Stimulated activated CD4-positive, alpha-beta T cell treated with anti-CD3 and anti-CD28 coated beads, TNF-alpha, amount 100 ng/mL, for 24 hours (primary cell): Measurements from ENCODE around the gene SMARCA4.
"Not testable (repeated sequence)": the region's sequence is repeated elsewhere in the genome, so short reads cannot be mapped to it uniquely, and the experiment has no call there.

Source experiments
- DNase-seq, 3 experiments: peaks; one replicate each; pipeline ENCODE4 v3.0.0-alpha.2; 2020; ENCODE audit warnings: low read depth in 3 of 3

The SMARCA4 gene

GRCh38 chr19:11066326-11066725 lies 105.5 kb downstream of the SMARCA4 start:
- DNase-seq, result no peak

- DNase-seq, result no peak
Measured at GRCh38 chr19:11067356-11068113, 106.7 kb downstream of the SMARCA4 start.

- DNase-seq, result no peak
Measured at GRCh38 chr19:11069561-11069960, 108.7 kb downstream of the SMARCA4 start.

GRCh38 chr19:11070123-11070522 lies 109.3 kb downstream of the SMARCA4 start:
- DNase-seq, result no peak

- DNase-seq, result no peak
Measured at GRCh38 chr19:11073568-11073967, 112.7 kb downstream of the SMARCA4 start.

- DNase-seq, result not testable (repeated sequence)
Measured at GRCh38 chr19:11076792-11077191, 116.0 kb downstream of the SMARCA4 start.

- DNase-seq, result no peak
Measured at GRCh38 chr19:11078893-11079292, 118.1 kb downstream of the SMARCA4 start.

GRCh38 chr19:11079999-11080398 lies 119.2 kb downstream of the SMARCA4 start:
- DNase-seq, result no peak

- no peak for DNase-seq
Measured at GRCh38 chr19:11087870-11088505, 127.2 kb downstream of the SMARCA4 start.

- no peak for DNase-seq
Measured at GRCh38 chr19:11088506-11089253, 127.8 kb downstream of the SMARCA4 start.

GRCh38 chr19:11089254-11090013 lies 128.6 kb downstream of the SMARCA4 start, which contains the start of gene LDLR:
Gene LDLR, plus strand, starts transcription at chr19:11089463. Its CDS starts 86 bp downstream, at chr19:11089549.
- peak; percentile 48 to 76 (median 68) for DNase-seq

- DNase-seq, result not testable (repeated sequence)
Measured at GRCh38 chr19:11090014-11090263, 129.1 kb downstream of the SMARCA4 start.

GRCh38 chr19:11090264-11090996 lies 129.6 kb downstream of the SMARCA4 start:
- DNase-seq, result peak; percentile 93 to 99 (median 95)

- DNase-seq, result no peak
Measured at GRCh38 chr19:11090997-11091702, 130.3 kb downstream of the SMARCA4 start.

GRCh38 chr19:11091703-11092153 lies 130.9 kb downstream of the SMARCA4 start:
- DNase-seq, result peak; percentile 28 to 35 (median 30)

GRCh38 chr19:11092181-11092538 lies 131.3 kb downstream of the SMARCA4 start:
- peak in 1 of 3 experiments; percentile 21 for DNase-seq

- no peak for DNase-seq
Measured at GRCh38 chr19:11093689-11094238, 132.9 kb downstream of the SMARCA4 start.

- no peak for DNase-seq
Measured at GRCh38 chr19:11094520-11094894, 133.7 kb downstream of the SMARCA4 start.

- peak in 1 of 3 experiments; percentile 35 for DNase-seq
Measured at GRCh38 chr19:11096210-11096841, 135.5 kb downstream of the SMARCA4 start.

- not testable (repeated sequence) for DNase-seq
Measured at GRCh38 chr19:11097367-11097766, 136.5 kb downstream of the SMARCA4 start.
